Hepatic stellate cell (primary cell): ENCODE data around the gene SETD1A.
A peak's percentile ranks its signal among the peaks of the same experiment; 100 is the strongest.

Experiments
- DNase-seq: peaks from one replicate; pipeline ENCODE4 v3.0.0; 2011; ENCODE audit warnings: low spot score

Gene SETD1A

GRCh38 chr16:30982548-30983288, 25.2 kb downstream of the SETD1A start:
- DNase-seq, result no peak

GRCh38 chr16:30983289-30983889, 25.8 kb downstream of the SETD1A start:
- DNase-seq, result no peak

GRCh38 chr16:30983898-30984610, 26.5 kb downstream of the SETD1A start:
- DNase-seq, result no peak

- peak; percentile 99 for DNase-seq
These were observed 27.3 kb downstream of the SETD1A start, which contains the start of gene HSD3B7 for GRCh38 chr16:30984669-30985400. HSD3B7 (plus strand) TSS chr16:30985207; CDS start chr16:30985659, 452 bp downstream.

- DNase-seq, result no peak
These were observed 28.0 kb downstream of the SETD1A start for GRCh38 chr16:30985401-30986128.

- DNase-seq, result no peak
These were observed 28.8 kb downstream of the SETD1A start for GRCh38 chr16:30986129-30986991.

GRCh38 chr16:30987581-30988190, 30.1 kb downstream of the SETD1A start:
- DNase-seq, result no peak

- DNase-seq, result no peak
These were observed 32.0 kb downstream of the SETD1A start for GRCh38 chr16:30989469-30990047.

- DNase-seq, result no peak
These were observed 32.6 kb downstream of the SETD1A start for GRCh38 chr16:30990105-30990504.

- no peak for DNase-seq
These were observed 33.5 kb downstream of the SETD1A start for GRCh38 chr16:30991052-30991451.

GRCh38 chr16:30992276-30992780, 34.8 kb downstream of the SETD1A start:
- DNase-seq, result no peak

GRCh38 chr16:30992931-30993816, 35.6 kb downstream of the SETD1A start:
- no peak for DNase-seq

- DNase-seq, result no peak
These were observed 38.4 kb downstream of the SETD1A start for GRCh38 chr16:30995927-30996323.

- no peak for DNase-seq
These were observed 38.9 kb downstream of the SETD1A start for GRCh38 chr16:30996324-30996984.

- DNase-seq, result peak; percentile 95
These were observed 39.6 kb downstream of the SETD1A start for GRCh38 chr16:30996985-30997724.

GRCh38 chr16:30997725-30998711, 40.5 kb downstream of the SETD1A start:
- DNase-seq, result peak; percentile 97
